Mucosa of stomach (tissue), 1 donor: ENCODE data around the gene EMILIN3.

Experiments
- H3K27me3 ChIP-seq: one replicate; pipeline ENCODE4 v1.7.0; 2013; ENCODE audit warnings: mild to moderate bottlenecking, low read length; ENCODE audit not compliant: control insufficient read depth, insufficient read depth
- H3K36me3 ChIP-seq: one replicate; pipeline ENCODE4 v1.7.0; 2013; ENCODE audit warnings: low read length; ENCODE audit not compliant: control insufficient read depth, insufficient read depth
- H3K4me1 ChIP-seq: one replicate; pipeline ENCODE4 v1.7.0; 2013; ENCODE audit warnings: mild to moderate bottlenecking, low read length; ENCODE audit not compliant: control insufficient read depth, insufficient read depth
- H3K4me3 ChIP-seq: one replicate; pipeline ENCODE4 v1.7.0; 2013; ENCODE audit warnings: low read length
- H3K9ac ChIP-seq: one replicate; pipeline ENCODE4 v1.7.0; 2013; ENCODE audit warnings: mild to moderate bottlenecking, low read length, moderate library complexity
- H3K9me3 ChIP-seq: one replicate; pipeline ENCODE4 v1.7.0; 2013; ENCODE audit warnings: mild to moderate bottlenecking, low read length, moderate library complexity; ENCODE audit not compliant: control insufficient read depth
- donor health status: Pancreatic carcinoma.

EMILIN3 gene

GRCh38 chr20:41403604-41404003, 37.0 kb upstream of the EMILIN3 start:
- H3K9ac ChIP-seq = no peak overlapping the region
- no peaks in the 10 kb centered on the region for H3K36me3 ChIP-seq
- no peaks in the 10 kb centered on the region for H3K27me3 ChIP-seq
- no peaks in the 10 kb centered on the region for H3K4me1 ChIP-seq
- H3K4me3 ChIP-seq = no peak overlapping the region
- no peaks in the 10 kb centered on the region for H3K9me3 ChIP-seq

GRCh38 chr20:41398408-41398807, 31.8 kb upstream of the EMILIN3 start:
- no peaks in the 10 kb centered on the region for H3K27me3 ChIP-seq
- peaks cover 2% of the 10 kb centered on the region for H3K4me1 ChIP-seq
- no peaks in the 10 kb centered on the region for H3K9me3 ChIP-seq
- H3K4me3 ChIP-seq = no peak overlapping the region
- H3K9ac ChIP-seq = no peak overlapping the region
- H3K36me3 ChIP-seq = no peaks in the 10 kb centered on the region

- Histone ChIP-seq H3K36me3 (no peaks in the 10 kb centered on the region), H3K4me3 (no peak overlapping the region), H3K9me3 (no peaks in the 10 kb centered on the region), H3K27me3 (no peaks in the 10 kb centered on the region), H3K9ac (no peak overlapping the region), H3K4me1 (peaks cover 9% of the 10 kb centered on the region)
Measured at GRCh38 chr20:41395667-41396664, 29.3 kb upstream of the EMILIN3 start.

GRCh38 chr20:41394931-41395666, 28.5 kb upstream of the EMILIN3 start:
- Histone ChIP-seq H3K36me3 (no peaks in the 10 kb centered on the region), H3K4me1 (peaks cover 9% of the 10 kb centered on the region), H3K27me3 (no peaks in the 10 kb centered on the region), H3K9me3 (no peaks in the 10 kb centered on the region), H3K4me3 (no peak overlapping the region), H3K9ac (no peak overlapping the region)

GRCh38 chr20:41394081-41394480, 27.5 kb upstream of the EMILIN3 start:
- Histone ChIP-seq H3K36me3 (no peaks in the 10 kb centered on the region), H3K4me1 (peaks cover 9% of the 10 kb centered on the region)

GRCh38 chr20:41393705-41394066, 27.1 kb upstream of the EMILIN3 start:
- Histone ChIP-seq H3K27me3 (no peaks in the 10 kb centered on the region), H3K9me3 (no peaks in the 10 kb centered on the region), H3K36me3 (no peaks in the 10 kb centered on the region), H3K4me1 (peaks cover 9% of the 10 kb centered on the region), H3K4me3 (no peak overlapping the region), H3K9ac (no peak overlapping the region)

More at GRCh38 chr20:41394081-41394480, 27.5 kb upstream of the EMILIN3 start:
- no peak overlapping the region for H3K4me3 ChIP-seq
- H3K9ac ChIP-seq = no peak overlapping the region
- H3K27me3 ChIP-seq = no peaks in the 10 kb centered on the region
- no peaks in the 10 kb centered on the region for H3K9me3 ChIP-seq

GRCh38 chr20:41392871-41393704, 26.5 kb upstream of the EMILIN3 start:
- Histone ChIP-seq H3K9ac (no peak overlapping the region), H3K4me1 (peaks cover 9% of the 10 kb centered on the region), H3K27me3 (no peaks in the 10 kb centered on the region), H3K4me3 (no peak overlapping the region), H3K9me3 (no peaks in the 10 kb centered on the region), H3K36me3 (no peaks in the 10 kb centered on the region)

- Histone ChIP-seq H3K4me3 (no peak overlapping the region), H3K9ac (no peak overlapping the region), H3K4me1 (peaks cover 9% of the 10 kb centered on the region), H3K27me3 (no peaks in the 10 kb centered on the region), H3K36me3 (no peaks in the 10 kb centered on the region), H3K9me3 (no peaks in the 10 kb centered on the region)
Measured at GRCh38 chr20:41392295-41392694, 25.7 kb upstream of the EMILIN3 start.

GRCh38 chr20:41391587-41392001, 25.0 kb upstream of the EMILIN3 start:
- H3K36me3 ChIP-seq = no peaks in the 10 kb centered on the region
- no peaks in the 10 kb centered on the region for H3K27me3 ChIP-seq
- no peak overlapping the region for H3K9ac ChIP-seq
- H3K4me3 ChIP-seq = no peak overlapping the region
- H3K4me1 ChIP-seq = peaks cover 9% of the 10 kb centered on the region
- no peaks in the 10 kb centered on the region for H3K9me3 ChIP-seq

- peaks cover 9% of the 10 kb centered on the region for H3K4me1 ChIP-seq
- no peak overlapping the region for H3K9ac ChIP-seq
Measured at GRCh38 chr20:41390889-41391288, 24.3 kb upstream of the EMILIN3 start.

GRCh38 chr20:41387444-41387851, 20.8 kb upstream of the EMILIN3 start:
- no peaks in the 10 kb centered on the region for H3K9me3 ChIP-seq
- H3K4me1 ChIP-seq = no peaks in the 10 kb centered on the region
- H3K4me3 ChIP-seq = no peak overlapping the region
- H3K36me3 ChIP-seq = no peaks in the 10 kb centered on the region
- no peaks in the 10 kb centered on the region for H3K27me3 ChIP-seq
- no peak overlapping the region for H3K9ac ChIP-seq

More at GRCh38 chr20:41390889-41391288, 24.3 kb upstream of the EMILIN3 start:
- Histone ChIP-seq H3K9me3 (no peaks in the 10 kb centered on the region), H3K36me3 (no peaks in the 10 kb centered on the region), H3K4me3 (no peak overlapping the region), H3K27me3 (no peaks in the 10 kb centered on the region)
